Sigmoid colon (tissue), 3 donors: ENCODE results near the gene TPP2.

Experiments
- CTCF ChIP-seq, 4 experiments: fragments of 450-650 bp in 3 of 4; fragments of 200-600 bp in 1 of 4; IDR thresholded peaks; one replicate each; pipeline ENCODE4 v1.5.1; 2016 to 2019; ENCODE audit warnings: antibody characterized with exemption in 4 of 4, mild to moderate bottlenecking in 3 of 4, moderate library complexity in 2 of 4
- POLR2A ChIP-seq, 2 donors: fragments of 450-650 bp; IDR thresholded peaks; one replicate each; pipeline ENCODE4 v1.6.1; 2016; ENCODE audit warnings: antibody characterized with exemption in 2 of 2, mild to moderate bottlenecking in 2 of 2, moderate library complexity in 2 of 2

DNA sequence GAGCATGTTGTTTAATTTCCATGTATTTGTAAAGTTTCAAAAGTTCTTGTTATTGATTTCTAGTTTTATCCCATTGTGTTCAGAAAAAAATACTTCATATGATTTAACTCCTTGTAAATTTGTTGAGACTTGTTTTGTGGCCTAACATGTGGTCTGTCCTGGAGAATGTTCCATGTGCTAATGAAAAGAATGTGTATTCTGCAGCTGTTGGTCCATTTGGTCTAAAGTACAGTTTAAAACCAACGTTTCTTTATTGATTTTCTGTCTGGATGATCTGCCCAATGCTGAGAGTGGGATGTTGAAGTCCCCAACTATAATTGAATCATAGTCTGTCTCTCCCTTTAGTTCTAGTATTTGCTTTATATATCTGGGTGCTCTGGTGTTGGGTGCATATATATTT, 34.9 kb upstream of the TPP2 start:
- TF ChIP-seq CTCF (IDR thresholded peaks at IDR 0.05) (no peak), POLR2A (IDR thresholded peaks at IDR 0.05) (no peak)
